ENCODE data around the gene SPATS2L.

DNA sequence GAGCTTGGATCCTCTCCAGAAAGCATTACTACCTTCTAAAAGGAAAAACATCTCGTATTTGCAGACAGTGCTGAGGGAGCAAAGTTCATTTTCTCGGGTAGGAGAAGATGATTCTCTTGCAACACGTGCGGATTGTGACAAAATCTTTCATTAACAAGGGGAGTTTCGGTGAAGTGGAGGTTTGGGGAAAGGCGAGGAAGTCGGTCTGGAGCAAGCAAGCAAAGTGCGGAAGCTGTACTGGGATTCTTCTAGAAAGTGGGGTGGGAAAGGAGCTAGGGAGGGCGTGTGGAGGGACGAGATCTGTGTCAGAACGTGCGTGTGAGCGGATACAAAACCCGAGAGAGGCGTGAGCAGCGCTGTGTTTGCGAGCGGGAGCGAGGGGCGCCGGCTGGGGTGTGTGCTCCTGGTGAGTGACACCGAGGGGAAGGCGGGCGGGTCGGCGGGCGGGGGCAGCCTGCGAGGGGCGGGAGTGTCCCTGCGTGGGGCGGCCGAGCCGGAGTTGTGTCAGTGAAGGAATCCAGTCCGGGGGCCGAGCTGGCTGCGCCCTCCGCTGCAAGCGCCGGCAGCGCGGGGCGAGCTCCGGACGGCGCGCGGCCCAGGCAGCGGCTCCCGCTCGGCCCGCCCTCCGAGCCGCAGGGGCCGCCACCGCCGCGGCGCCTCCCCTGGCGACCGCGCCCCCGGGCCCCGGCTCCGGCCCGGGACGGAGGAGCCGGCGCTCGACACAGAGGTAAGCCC, at the start of gene SPATS2L:
- TF ChIP-seq, protein P1, sequence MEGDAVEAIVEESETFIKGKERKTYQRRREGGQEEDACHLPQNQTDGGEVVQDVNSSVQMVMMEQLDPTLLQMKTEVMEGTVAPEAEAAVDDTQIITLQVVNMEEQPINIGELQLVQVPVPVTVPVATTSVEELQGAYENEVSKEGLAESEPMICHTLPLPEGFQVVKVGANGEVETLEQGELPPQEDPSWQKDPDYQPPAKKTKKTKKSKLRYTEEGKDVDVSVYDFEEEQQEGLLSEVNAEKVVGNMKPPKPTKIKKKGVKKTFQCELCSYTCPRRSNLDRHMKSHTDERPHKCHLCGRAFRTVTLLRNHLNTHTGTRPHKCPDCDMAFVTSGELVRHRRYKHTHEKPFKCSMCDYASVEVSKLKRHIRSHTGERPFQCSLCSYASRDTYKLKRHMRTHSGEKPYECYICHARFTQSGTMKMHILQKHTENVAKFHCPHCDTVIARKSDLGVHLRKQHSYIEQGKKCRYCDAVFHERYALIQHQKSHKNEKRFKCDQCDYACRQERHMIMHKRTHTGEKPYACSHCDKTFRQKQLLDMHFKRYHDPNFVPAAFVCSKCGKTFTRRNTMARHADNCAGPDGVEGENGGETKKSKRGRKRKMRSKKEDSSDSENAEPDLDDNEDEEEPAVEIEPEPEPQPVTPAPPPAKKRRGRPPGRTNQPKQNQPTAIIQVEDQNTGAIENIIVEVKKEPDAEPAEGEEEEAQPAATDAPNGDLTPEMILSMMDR (IDR thresholded peaks at IDR 0.05; ENCODE audit: insufficient read depth, low read depth, low read length), result no peak
- no peak for TF ChIP-seq EZH2 (IDR thresholded peaks at IDR 0.05; ENCODE audit: insufficient read depth, low read length)
